Right atrium auricular region (tissue), 2 donors: ENCODE data around the gene ZNF397. TPM values are rescaled to one million over a fixed set of nuclear protein-coding genes. Genes with fewer than 3 reads are reported as not detected.

ENCODE experiments used
- DNase-seq: peaks from one replicate; pipeline ENCODE4 v3.0.0-alpha.2; 2019; ENCODE audit warnings: low spot score
- H3K27ac ChIP-seq, 2 donors: fragments of 200-600 bp; sonication (generic); 1 replicate in 1 of 2; 2 replicates in 1 of 2; pipeline ENCODE4 v1.5.1; 2016 to 2019
- H3K27me3 ChIP-seq, 2 donors: fragments of 200-600 bp; sonication (generic); one replicate each; pipeline versions ENCODE4 v1.5.1 to v1.6.0; 2017 to 2019
- H3K36me3 ChIP-seq: fragments of 200-600 bp; sonication (generic); one replicate; pipeline ENCODE4 v1.5.1; 2016
- H3K4me1 ChIP-seq, 2 donors: fragments of 200-600 bp; sonication (generic); one replicate each; pipeline versions ENCODE4 v1.5.1 to v1.6.0; 2017 to 2019
- H3K4me3 ChIP-seq, 2 donors: fragments of 200-600 bp; sonication (generic); 1 replicate in 1 of 2; 2 replicates in 1 of 2; pipeline ENCODE4 v1.5.1; 2017 to 2019; ENCODE audit warnings: mild to moderate bottlenecking in 1 of 2, moderate library complexity in 1 of 2
- H3K9me3 ChIP-seq, 2 donors: fragments of 200-600 bp; sonication (generic); one replicate each; pipeline ENCODE4 v1.5.1; 2019
- CTCF ChIP-seq, 2 donors: fragments of 200-600 bp; sonication (generic); IDR thresholded peaks; one replicate each; pipeline ENCODE4 v1.5.1; 2019; ENCODE audit warnings: antibody characterized with exemption in 2 of 2
- total RNA-seq, 2 donors: library from RNA; depleted of rRNA; stranded (reverse); fragments of >200 nt; gene quantifications; one replicate each; pipeline ENCODE4 v1.1.0, GENCODE V29; 2016

ZNF397 gene
- total RNA-seq, 2 donors from 2014 or later = 11.3 to 12.0 TPM

DNA sequence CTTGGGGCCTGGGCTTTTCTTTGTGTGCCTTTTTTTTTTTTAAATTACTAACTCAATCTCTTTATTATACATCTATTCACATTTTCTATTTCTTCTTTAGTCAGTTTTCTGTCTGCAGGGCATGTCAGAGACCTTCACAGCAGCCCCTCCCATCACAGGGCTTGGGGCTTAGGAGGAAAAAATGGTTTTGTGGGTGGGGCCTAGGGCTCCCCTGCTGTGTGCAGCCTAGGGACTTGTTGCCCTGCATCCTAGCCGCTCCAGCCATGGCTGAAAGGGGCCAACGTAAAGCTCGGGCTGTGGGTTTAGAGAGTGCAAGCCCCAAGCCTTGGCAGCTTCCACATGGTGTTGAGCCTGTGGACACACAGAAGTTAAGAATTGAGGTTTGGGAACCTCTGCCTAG is 35.4 kb downstream of the ZNF397 start:
- no peaks in the 10 kb centered on the region for H3K9me3 ChIP-seq
- H3K4me1 ChIP-seq = no peaks in the 10 kb centered on the region
- no peaks in the 10 kb centered on the region for H3K36me3 ChIP-seq
- no peak for TF ChIP-seq CTCF (IDR thresholded peaks at IDR 0.05)
- H3K4me3 ChIP-seq = no peak overlapping the region
- no peak for DNase-seq
- no peaks in the 10 kb centered on the region for H3K27me3 ChIP-seq
- H3K27ac ChIP-seq = no peak overlapping the region

DNA sequence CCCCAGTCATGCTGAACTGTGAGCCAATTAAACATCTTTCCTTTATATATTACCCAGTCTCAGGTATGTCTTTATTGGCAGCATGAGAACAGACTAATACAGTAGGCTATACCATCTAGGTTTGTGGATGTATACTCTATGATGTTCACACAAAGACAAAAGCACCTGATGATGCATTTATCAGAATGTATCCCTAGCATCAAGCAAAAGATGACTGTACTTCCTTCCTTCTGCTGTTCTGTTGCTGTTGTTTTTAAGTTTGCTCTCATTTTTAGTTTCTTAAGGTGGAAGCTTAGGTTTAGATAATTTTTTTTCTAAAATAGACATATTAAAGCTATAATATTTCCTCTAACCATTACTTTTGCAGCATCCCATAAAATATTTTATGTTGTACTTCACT is 36.8 kb downstream of the ZNF397 start:
- no peaks in the 10 kb centered on the region for H3K36me3 ChIP-seq
- TF ChIP-seq CTCF (IDR thresholded peaks at IDR 0.05) = no peak
- no peaks in the 10 kb centered on the region for H3K9me3 ChIP-seq
- no peaks in the 10 kb centered on the region for H3K4me1 ChIP-seq
- no peak overlapping the region for H3K4me3 ChIP-seq
- no peaks in the 10 kb centered on the region for H3K27me3 ChIP-seq
- no peak for DNase-seq
- H3K27ac ChIP-seq = no peak overlapping the region

DNA sequence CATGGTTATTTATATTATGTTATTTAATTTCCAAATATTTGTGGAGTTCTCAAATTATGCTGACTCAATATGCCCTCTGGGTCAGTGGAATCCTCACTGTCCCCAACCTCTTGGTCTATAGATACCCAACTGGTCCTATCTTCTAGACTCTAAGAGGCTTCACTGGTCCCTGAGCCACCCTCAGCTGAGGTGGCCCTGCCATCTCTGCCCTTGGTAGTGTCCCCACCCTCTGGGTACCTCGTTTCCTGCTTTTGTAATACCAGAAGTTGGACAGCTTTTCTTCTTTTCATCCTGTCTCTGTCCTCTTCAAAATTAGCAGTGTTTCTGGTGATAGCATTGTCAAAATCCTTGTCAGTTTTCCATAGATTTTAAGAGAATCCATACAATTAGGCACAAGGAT is 37.3 kb downstream of the ZNF397 start:
- no peak for TF ChIP-seq CTCF (IDR thresholded peaks at IDR 0.05)
- H3K36me3 ChIP-seq = no peaks in the 10 kb centered on the region
- no peak overlapping the region for H3K27ac ChIP-seq
- no peak overlapping the region for H3K4me3 ChIP-seq
- H3K9me3 ChIP-seq = no peaks in the 10 kb centered on the region
- DNase-seq = no peak
- no peaks in the 10 kb centered on the region for H3K27me3 ChIP-seq
- no peaks in the 10 kb centered on the region for H3K4me1 ChIP-seq

DNA sequence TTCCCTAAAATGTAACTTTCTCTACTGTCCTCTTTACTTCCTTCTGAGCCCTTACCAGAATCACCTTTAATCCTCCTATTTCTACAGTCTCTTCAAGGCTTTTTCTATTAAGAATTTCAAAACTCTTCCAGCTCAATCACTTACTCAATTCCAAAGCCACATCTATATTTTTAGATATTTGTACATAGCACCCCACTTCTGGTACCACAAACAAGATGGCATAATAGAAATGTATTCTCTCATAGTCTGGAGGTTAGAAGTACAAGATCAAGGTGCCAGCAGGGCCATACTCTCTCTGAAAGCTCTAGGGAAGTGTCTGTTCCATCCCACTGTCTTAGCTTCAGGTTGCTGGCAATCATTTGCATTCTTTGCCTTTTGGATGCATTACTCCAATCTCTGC is 38.1 kb downstream of the ZNF397 start:
- H3K9me3 ChIP-seq = no peaks in the 10 kb centered on the region
- no peaks in the 10 kb centered on the region for H3K4me1 ChIP-seq
- H3K4me3 ChIP-seq = no peak overlapping the region
- no peak overlapping the region for H3K27ac ChIP-seq
- no peak for DNase-seq
- TF ChIP-seq CTCF (IDR thresholded peaks at IDR 0.05) = no peak
- H3K27me3 ChIP-seq = no peaks in the 10 kb centered on the region
- H3K36me3 ChIP-seq = no peaks in the 10 kb centered on the region

DNA sequence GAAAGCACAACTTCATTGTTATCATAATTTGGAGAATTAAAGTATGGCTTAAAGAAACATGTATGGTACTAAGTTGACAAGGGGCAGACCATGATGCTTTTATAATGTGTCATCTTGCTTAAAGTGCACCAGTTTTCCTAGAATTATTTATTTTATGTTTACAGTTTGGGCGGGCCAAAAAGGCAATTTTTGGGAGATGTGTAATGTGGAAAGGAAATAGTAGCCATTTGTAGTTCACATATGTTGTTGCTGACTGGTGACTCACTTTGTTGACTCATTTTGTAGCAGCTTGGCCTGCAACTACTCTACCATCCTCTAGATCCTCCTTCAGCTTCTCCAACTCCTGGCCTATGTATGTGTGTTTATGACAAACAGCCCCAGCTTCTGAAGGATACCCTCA is 41.5 kb downstream of the ZNF397 start:
- no peak for TF ChIP-seq CTCF (IDR thresholded peaks at IDR 0.05)
- H3K4me1 ChIP-seq = peaks cover 0 to 7% of the 10 kb centered on the region in 2 donors
- no peak for DNase-seq
- no peak overlapping the region for H3K27ac ChIP-seq
- no peaks in the 10 kb centered on the region for H3K27me3 ChIP-seq
- no peaks in the 10 kb centered on the region for H3K9me3 ChIP-seq
- no peak overlapping the region for H3K4me3 ChIP-seq
- H3K36me3 ChIP-seq = no peaks in the 10 kb centered on the region

DNA sequence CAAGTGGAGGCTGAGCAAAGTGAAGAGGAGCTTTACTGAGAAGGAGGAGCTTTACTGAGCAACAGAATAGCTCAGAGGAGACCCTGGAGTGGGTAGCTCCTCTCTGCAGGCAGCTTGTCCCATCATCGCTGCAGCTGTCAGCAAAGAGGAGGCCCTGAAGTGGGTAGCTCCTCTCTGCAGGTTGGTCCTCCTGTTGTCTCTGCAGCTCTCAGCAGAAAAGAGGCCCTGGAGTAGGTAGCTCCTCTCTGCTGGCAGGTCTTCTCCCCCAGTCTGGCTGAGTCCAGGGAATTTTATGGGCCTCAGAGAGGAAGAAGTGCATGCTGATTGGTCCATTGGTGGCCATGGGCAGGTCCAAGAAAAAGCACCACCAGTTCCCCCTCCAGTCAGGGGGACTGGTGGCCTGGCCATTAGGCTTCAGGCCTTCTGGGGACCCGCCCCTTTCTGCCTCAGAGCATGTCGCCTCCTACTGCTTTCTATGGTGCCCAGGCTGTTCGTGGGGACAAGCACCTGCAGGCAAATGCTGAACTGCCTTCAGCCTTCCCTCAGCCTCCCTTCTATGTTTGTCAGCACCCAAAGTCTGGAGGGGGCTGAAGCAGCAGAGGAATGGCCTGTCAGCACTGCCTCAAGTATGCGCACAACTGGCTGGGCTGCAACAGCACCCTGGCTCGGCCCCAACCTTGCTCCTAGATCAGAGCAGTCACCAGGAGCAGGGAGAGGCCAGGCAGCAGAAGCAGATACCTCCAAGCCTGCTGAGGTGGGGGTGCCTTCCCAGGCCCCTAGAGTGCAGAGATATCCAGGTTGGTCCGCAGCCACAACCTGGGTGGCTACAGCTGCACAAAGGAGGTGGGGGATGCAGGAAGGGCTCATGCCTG is 43.3 kb downstream of the ZNF397 start:
- no peak for DNase-seq
- no peaks in the 10 kb centered on the region for H3K27me3 ChIP-seq
- no peaks in the 10 kb centered on the region for H3K9me3 ChIP-seq
- H3K27ac ChIP-seq = no peak overlapping the region
- peaks cover 0 to 10% of the 10 kb centered on the region in 2 donors for H3K4me1 ChIP-seq
- TF ChIP-seq CTCF (IDR thresholded peaks at IDR 0.05) = no peak
- H3K4me3 ChIP-seq = no peak overlapping the region
- H3K36me3 ChIP-seq = no peaks in the 10 kb centered on the region
